H1 (cell line): ENCODE data around the gene AHI1. TPM values are rescaled to one million over a fixed set of nuclear protein-coding genes. Genes with fewer than 3 reads are reported as not detected.

Source experiments
- CTCF ChIA-PET: fragments of 300-600 bp; sonication (Branson Sonifier 250); formaldehyde crosslinking; loops from one replicate; lab custom pipeline; 2021; ENCODE audit not compliant: partially characterized antibody; lab: Charles Lee
- POLR2A ChIA-PET: fragments of 300-600 bp; sonication (Branson Sonifier 250); formaldehyde crosslinking; loops from one replicate; lab custom pipeline; 2021; ENCODE audit warnings: inconsistent platforms; ENCODE audit not compliant: partially characterized antibody; lab: Charles Lee
- DNase-seq, 2 experiments: peaks; one replicate each; pipeline versions ENCODE4 v3.0.0 to v3.0.0-alpha.2; 2010 to 2022; ENCODE audit warnings: low spot score in 2 of 2, low read depth in 1 of 2, mixed read lengths in 1 of 2
- FAIRE-seq: peaks from 2 replicates; lab custom pipeline; 2011; peaks lifted over from hg19 to GRCh38; lab: Jason Lieb, UNC
- H2AFZ ChIP-seq: 2 replicates; pipeline ENCODE4 v1.8.1; 2012; ENCODE audit warnings: low read length, inconsistent platforms
- H2AK5ac ChIP-seq: 2 replicates; pipeline ENCODE4 v1.6.1; 2013; ENCODE audit warnings: low read depth, low read length
- H2BK120ac ChIP-seq: replicated peaks from 2 replicates; pipeline ENCODE3; 2013; ENCODE audit warnings: low read depth, low read length, inconsistent platforms
- H2BK12ac ChIP-seq: 2 replicates; pipeline ENCODE4 v1.6.1; 2013; ENCODE audit warnings: low read depth, low read length
- H2BK15ac ChIP-seq: 2 replicates; pipeline ENCODE4 v1.6.1; 2013; ENCODE audit warnings: low read length
- H2BK20ac ChIP-seq: 2 replicates; pipeline ENCODE4 v1.6.1; 2013; ENCODE audit warnings: low read length
- H2BK5ac ChIP-seq: 2 replicates; pipeline ENCODE4 v1.6.1; 2013; ENCODE audit warnings: low read depth, low read length
- H3K14ac ChIP-seq: 2 replicates; pipeline ENCODE4 v1.6.1; 2013; ENCODE audit warnings: inconsistent platforms; ENCODE audit not compliant: insufficient read length
- H3K18ac ChIP-seq: 2 replicates; pipeline ENCODE4 v1.6.1; 2013; ENCODE audit warnings: low read length; ENCODE audit errors: extremely low read depth
- H3K23ac ChIP-seq: 2 replicates; pipeline ENCODE4 v1.6.1; 2013; ENCODE audit warnings: inconsistent platforms; ENCODE audit not compliant: insufficient read length
- H3K23me2 ChIP-seq: 2 replicates; pipeline ENCODE4 v1.6.1; 2013; ENCODE audit warnings: low read depth, low read length
- H3K27ac ChIP-seq: 2 replicates; pipeline ENCODE4 v1.6.1; 2011; ENCODE audit warnings: low read depth, low read length, inconsistent platforms
- H3K27me3 ChIP-seq, 4 experiments: replicated peaks in 1 of 4; 1 replicate in 1 of 4; 2 replicates in 3 of 4; pipeline versions ENCODE4 v1.6.1 to v1.8.1; 2011 to 2013; ENCODE audit warnings: low read length in 3 of 4, mild to moderate bottlenecking in 3 of 4, inconsistent platforms in 2 of 4, mixed read lengths in 2 of 4, moderate library complexity in 1 of 4; ENCODE audit not compliant: control insufficient read depth in 3 of 4, insufficient read depth in 3 of 4; ENCODE audit errors: extremely low read depth in 1 of 4
- H3K36me3 ChIP-seq, 4 experiments: 2 replicates each; pipeline versions ENCODE4 v1.6.1 to v1.8.1; 2011 to 2013; ENCODE audit warnings: mild to moderate bottlenecking in 4 of 4, low read length in 3 of 4, moderate library complexity in 2 of 4, control low read depth in 1 of 4, inconsistent platforms in 1 of 4; ENCODE audit not compliant: insufficient read depth in 4 of 4, control insufficient read depth in 2 of 4
- H3K4ac ChIP-seq: replicated peaks from 2 replicates; pipeline ENCODE3; 2013; ENCODE audit warnings: low read length, low read depth, mixed read lengths, inconsistent platforms; ENCODE audit not compliant: insufficient read length
- H3K4me1 ChIP-seq, 4 experiments: replicated peaks in 1 of 4; 1 replicate in 1 of 4; 2 replicates in 3 of 4; pipeline versions ENCODE4 v1.6.1 to v1.8.1; 2011 to 2013; ENCODE audit warnings: low read length in 3 of 4, inconsistent platforms in 2 of 4, mixed read lengths in 1 of 4; ENCODE audit not compliant: insufficient read depth in 4 of 4, control insufficient read depth in 3 of 4
- H3K4me2 ChIP-seq, 2 experiments: 2 replicates each; pipeline versions ENCODE4 v1.6.1 to v1.8.1; 2011 to 2013; ENCODE audit warnings: low read depth in 2 of 2, low read length in 2 of 2, control low read depth in 1 of 2, inconsistent platforms in 1 of 2, mild to moderate bottlenecking in 1 of 2; ENCODE audit not compliant: insufficient read depth in 1 of 2
- H3K4me3 ChIP-seq, 4 experiments: fragments of 200-600, 300-600 bp in 1 of 4; sonication (generic), shearing (Covaris generic), sonication (Bioruptor Twin) in 1 of 4; 2 replicates each; pipeline versions ENCODE4 v1.5.1 to v1.8.1; 2011 to 2016; ENCODE audit warnings: low read length in 4 of 4, low read depth in 3 of 4, control low read depth in 2 of 4, inconsistent platforms in 2 of 4, mild to moderate bottlenecking in 2 of 4, mixed read lengths in 1 of 4, moderate library complexity in 1 of 4; ENCODE audit not compliant: insufficient read depth in 2 of 4; ENCODE audit errors: extremely low read depth in 1 of 4
- H3K56ac ChIP-seq: replicated peaks from 2 replicates; pipeline ENCODE3; 2013; ENCODE audit warnings: low read depth, mild to moderate bottlenecking, mixed read lengths, low read length, inconsistent platforms; ENCODE audit not compliant: insufficient read length
- H3K79me1 ChIP-seq: 2 replicates; pipeline ENCODE4 v1.6.1; 2013; ENCODE audit warnings: low read depth, low read length, control low read depth
- H3K79me2 ChIP-seq, 2 experiments: 2 replicates each; pipeline versions ENCODE4 v1.6.1 to v1.8.1; 2012 to 2013; ENCODE audit warnings: low read length in 2 of 2, mild to moderate bottlenecking in 2 of 2, inconsistent platforms in 1 of 2; ENCODE audit not compliant: insufficient read depth in 2 of 2, control insufficient read depth in 1 of 2
- H3K9ac ChIP-seq, 4 experiments: replicated peaks in 1 of 4; 1 replicate in 1 of 4; 2 replicates in 3 of 4; pipeline versions ENCODE4 v1.6.1 to v1.8.1; 2011 to 2013; ENCODE audit warnings: low read depth in 3 of 4, low read length in 3 of 4, control low read depth in 2 of 4, mild to moderate bottlenecking in 2 of 4, moderate library complexity in 2 of 4, inconsistent platforms in 1 of 4; ENCODE audit errors: extremely low read depth in 1 of 4
- H3K9me3 ChIP-seq, 2 experiments: 2 replicates each; pipeline versions ENCODE4 v1.6.1 to v1.8.1; 2012 to 2013; ENCODE audit warnings: mild to moderate bottlenecking in 2 of 2, moderate library complexity in 2 of 2, control low read depth in 1 of 2, inconsistent platforms in 1 of 2, low read depth in 1 of 2, low read length in 1 of 2, mixed read lengths in 1 of 2; ENCODE audit not compliant: insufficient read depth in 2 of 2
- H4K20me1 ChIP-seq, 2 experiments: replicated peaks in 1 of 2; 2 replicates each; pipeline versions ENCODE3 to v1.8.1; 2011 to 2013; ENCODE audit warnings: inconsistent platforms in 2 of 2, low read length in 2 of 2, mild to moderate bottlenecking in 1 of 2; ENCODE audit not compliant: insufficient read depth in 2 of 2, control insufficient read depth in 1 of 2
- H4K5ac ChIP-seq: 2 replicates; pipeline ENCODE4 v1.6.1; 2013; ENCODE audit warnings: low read length, low read depth, mixed read lengths, inconsistent platforms; ENCODE audit not compliant: insufficient read length
- H4K8ac ChIP-seq: 2 replicates; pipeline ENCODE4 v1.8.0; 2013; ENCODE audit warnings: mild to moderate bottlenecking, moderate library complexity, low read length, inconsistent platforms; ENCODE audit not compliant: insufficient read depth; ENCODE audit errors: extremely low read depth
- H4K91ac ChIP-seq: replicated peaks from 2 replicates; pipeline ENCODE3; 2013; ENCODE audit warnings: low read length, mixed read lengths, inconsistent platforms; ENCODE audit not compliant: insufficient read length
- BRCA1 ChIP-seq: IDR thresholded peaks from 2 replicates; pipeline ENCODE4 v1.6.1; 2012; ENCODE audit warnings: low read depth, low read length, improper control_type of control experiment
- CEBPB ChIP-seq: IDR thresholded peaks from 2 replicates; pipeline ENCODE4 v1.6.1; 2012; ENCODE audit warnings: low read depth, low read length
- EGR1 ChIP-seq: IDR thresholded peaks from 2 replicates; pipeline ENCODE4 v1.6.1; 2011; ENCODE audit warnings: low read depth, low read length, borderline replicate concordance
- FOSL1 ChIP-seq: IDR thresholded peaks from 2 replicates; pipeline ENCODE4 v1.6.1; 2011; ENCODE audit warnings: mild to moderate bottlenecking, low read depth, low read length, moderate library complexity; ENCODE audit not compliant: insufficient read depth
- NANOG ChIP-seq: IDR thresholded peaks from 2 replicates; pipeline ENCODE4 v1.6.1; 2011; ENCODE audit warnings: low read length, low read depth, mild to moderate bottlenecking, inconsistent platforms; ENCODE audit not compliant: insufficient read depth, poor library complexity, severe bottlenecking
- RAD21 ChIP-seq, 2 experiments: IDR thresholded peaks in 1 of 2; conservative IDR thresholded peaks in 1 of 2; 2 replicates each; pipeline ENCODE4 v1.6.1; 2011; ENCODE audit warnings: low read depth in 2 of 2, low read length in 2 of 2, improper control_type of control experiment in 1 of 2, inconsistent platforms in 1 of 2, mild to moderate bottlenecking in 1 of 2, moderate library complexity in 1 of 2
- RNF2 ChIP-seq: fragments of 200-900, 300-1000 bp; sonication (generic); IDR thresholded peaks from 2 replicates; pipeline ENCODE4 v1.7.1; 2016; ENCODE audit warnings: borderline replicate concordance, low read depth, mild to moderate bottlenecking, antibody characterized with exemption, low read length; ENCODE audit not compliant: poor library complexity, severe bottlenecking; ENCODE audit errors: missing control alignments
- SAP30 ChIP-seq: fragments of 300-600 bp; sonication (generic); IDR thresholded peaks from 2 replicates; pipeline ENCODE4 v1.7.1; 2012; ENCODE audit warnings: low read length, moderate library complexity, mild to moderate bottlenecking, inconsistent platforms; ENCODE audit not compliant: insufficient read depth, insufficient replicate concordance
- SIRT6 ChIP-seq: IDR thresholded peaks from one replicate; pipeline ENCODE4 v1.7.1; 2012; ENCODE audit warnings: low read length, inconsistent platforms
- SP2 ChIP-seq: IDR thresholded peaks from 2 replicates; pipeline ENCODE4 v1.6.1; 2012; ENCODE audit warnings: mild to moderate bottlenecking, low read length, inconsistent platforms
- TAF7 ChIP-seq: optimal IDR thresholded peaks from 2 replicates; pipeline ENCODE3; 2011; ENCODE audit warnings: low read depth, mild to moderate bottlenecking, inconsistent platforms, low read length, moderate library complexity, borderline replicate concordance
- ZNF274 ChIP-seq: IDR thresholded peaks from 2 replicates; pipeline ENCODE4 v1.7.0; 2012; ENCODE audit warnings: low read length, borderline replicate concordance; ENCODE audit errors: extremely low read depth
- polyA plus RNA-seq, 7 experiments: library from polyadenylated mRNA; depleted of rRNA in 3 of 7; stranded (reverse) in 5 of 7; unstranded in 2 of 7; fragments of >200 nt in 5 of 7; fragments of 200-250 nt in 2 of 7; gene quantifications; 1 replicate in 5 of 7; 2 replicates in 1 of 7; 4 replicates in 1 of 7; pipeline versions ENCODE4 v1.2.1 to v1.2.3, GENCODE V29; 2011 to 2013; ENCODE audit warnings: missing spikeins in 2 of 7, mixed read lengths in 2 of 7
- total RNA-seq: library from RNA; stranded (reverse); fragmentation: NEBNext Ultra II Directional; extraction: Animal tissue kit (Norgen Biotek cat#: 25700); gene quantifications from 2 replicates; pipeline ENCODE4 v1.2.1, GENCODE V29; 2021
- TF ChIP-seq, protein P1 (sequence below): IDR thresholded peaks from 2 replicates; pipeline ENCODE4 v1.6.1; 2011; ENCODE audit warnings: low read depth, mild to moderate bottlenecking, low read length; ENCODE audit not compliant: insufficient read depth

The AHI1 gene
- total and polyA plus RNA-seq, 2 of the 8 experiments (the other 6 are each of a cell fraction or from before 2014, with no cell fraction given): 4.2 to 19.6 TPM

DNA sequence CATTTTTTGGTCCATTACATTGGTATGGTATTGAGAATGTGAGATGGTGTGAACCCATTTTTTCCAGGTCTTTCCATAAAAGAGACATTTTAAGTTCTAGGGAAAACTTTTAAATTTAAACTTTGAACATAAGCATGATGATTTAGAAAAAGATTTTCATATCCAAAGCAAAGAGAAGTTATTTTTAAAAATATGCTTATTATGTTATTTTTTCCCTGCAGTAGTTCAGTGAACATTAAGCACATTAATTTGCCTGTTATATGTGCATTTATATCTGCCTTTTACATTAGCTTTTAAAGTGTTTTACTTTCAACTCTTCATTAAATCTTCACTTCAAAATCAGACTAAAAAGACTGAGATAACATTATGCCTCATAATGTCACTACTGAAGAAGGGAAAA, 116.7 kb downstream of the AHI1 start:
- no peaks in the 10 kb centered on the region; a peak in 1 of 8 replicates for H3K36me3 ChIP-seq
- H3K27ac ChIP-seq: no peak overlapping the region
- no peak overlapping the region for H3K14ac ChIP-seq
- H2AK5ac ChIP-seq: no peak overlapping the region
- no peak overlapping the region for H3K4ac ChIP-seq
- ChIA-PET CTCF (interaction anchor here (1.2 kb wide), 1 partner anchor 11 kb away, joined by 3 read pairs; no protein-coding TSS in a partner anchor), POLR2A (no interaction called here)
- no peak overlapping the region for H3K56ac ChIP-seq
- no peak overlapping the region for H2BK20ac ChIP-seq
- no peak for FAIRE-seq
- no peak overlapping the region for H2AFZ ChIP-seq
- no peak overlapping the region for H4K8ac ChIP-seq
- no peaks in the 10 kb centered on the region for H3K27me3 ChIP-seq
- H3K23ac ChIP-seq: no peak overlapping the region
- no peak overlapping the region for H4K91ac ChIP-seq
- H3K9ac ChIP-seq: no peak overlapping the region
- no peak overlapping the region for H3K4me2 ChIP-seq
- H2BK120ac ChIP-seq: no peak overlapping the region
- H4K20me1 ChIP-seq: no peaks in the 10 kb centered on the region
- H4K5ac ChIP-seq: no peak overlapping the region
- no peak overlapping the region for H3K4me3 ChIP-seq
- H3K9me3 ChIP-seq: no peaks in the 10 kb centered on the region
- no peaks in the 10 kb centered on the region for H3K79me1 ChIP-seq
- H2BK5ac ChIP-seq: no peak overlapping the region
- H3K23me2 ChIP-seq: no peaks in the 10 kb centered on the region
- no peaks in the 10 kb centered on the region for H3K79me2 ChIP-seq
- H3K18ac ChIP-seq: no peak overlapping the region
- H3K4me1 ChIP-seq: peaks cover 0 to 3% (median 0%) of the 10 kb centered on the region in 4 experiments; a peak in 1 of 7 replicates
- H2BK15ac ChIP-seq: no peak overlapping the region
- no peak for DNase-seq
- H2BK12ac ChIP-seq: no peak overlapping the region
- TF ChIP-seq FOSL1 (no peak), TAF7 (no peak), ZNF274 (no peak), SP2 (no peak), RAD21 (IDR thresholded peaks at IDR 0.05 in 1 of 2, conservative IDR thresholded peaks at IDR 0.05 in 1 of 2; ENCODE audit: low read depth in 2 of 2, low read length in 2 of 2) (no peak), NANOG (no peak), BRCA1 (no peak), CEBPB (no peak), RNF2 (no peak), EGR1 (no peak), SIRT6 (no peak), SAP30 (no peak)
- TF ChIP-seq, protein P1, sequence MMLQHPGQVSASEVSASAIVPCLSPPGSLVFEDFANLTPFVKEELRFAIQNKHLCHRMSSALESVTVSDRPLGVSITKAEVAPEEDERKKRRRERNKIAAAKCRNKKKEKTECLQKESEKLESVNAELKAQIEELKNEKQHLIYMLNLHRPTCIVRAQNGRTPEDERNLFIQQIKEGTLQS: no peak
